Breast epithelium (tissue), 4 donors: Measurements from ENCODE around the gene IQCB1. TPM values are rescaled to one million over a fixed set of nuclear protein-coding genes. Genes with fewer than 3 reads are reported as not detected.

ENCODE experiments used
- DNase-seq, 2 donors: peaks; one replicate each; pipeline ENCODE4 v3.0.0-alpha.2; 2019; ENCODE audit warnings: low spot score in 2 of 2
- H3K27ac ChIP-seq, 2 donors: fragments of 200-600 bp; sonication (generic) in 1 of 2; one replicate each; pipeline ENCODE4 v1.5.1; 2016 to 2019; ENCODE audit warnings: mild to moderate bottlenecking in 1 of 2
- H3K27me3 ChIP-seq, 2 donors: fragments of 200-600 bp; sonication (generic) in 1 of 2; one replicate each; pipeline versions ENCODE4 v1.5.1 to v1.6.0; 2017 to 2019; ENCODE audit warnings: control low read depth in 1 of 2, mild to moderate bottlenecking in 1 of 2
- H3K36me3 ChIP-seq: fragments of 200-600 bp; one replicate; pipeline ENCODE4 v1.5.1; 2019
- H3K4me1 ChIP-seq, 2 donors: fragments of 200-600 bp; sonication (generic); one replicate each; pipeline ENCODE4 v1.5.1; 2016 to 2019; ENCODE audit warnings: control low read depth in 1 of 2
- H3K4me3 ChIP-seq, 3 donors: fragments of 200-600 bp; sonication (generic); 1 replicate in 2 of 3; 2 replicates in 1 of 3; pipeline ENCODE4 v1.5.1; 2016 to 2019; ENCODE audit warnings: mild to moderate bottlenecking in 3 of 3, moderate library complexity in 2 of 3
- H3K9me3 ChIP-seq, 2 donors: fragments of 200-600 bp; sonication (generic) in 1 of 2; one replicate each; pipeline ENCODE4 v1.5.1; 2016 to 2019; ENCODE audit warnings: control low read depth in 1 of 2
- CTCF ChIP-seq, 3 donors: fragments of 450-650 bp; IDR thresholded peaks; one replicate each; pipeline ENCODE4 v1.5.1; 2016 to 2017; ENCODE audit warnings: antibody characterized with exemption in 3 of 3, mild to moderate bottlenecking in 3 of 3, moderate library complexity in 3 of 3
- POLR2A ChIP-seq: fragments of 450-650 bp; IDR thresholded peaks from one replicate; pipeline ENCODE4 v1.6.1; 2016; ENCODE audit warnings: antibody characterized with exemption, mild to moderate bottlenecking, moderate library complexity
- POLR2AphosphoS5 ChIP-seq, 3 donors: sonication (generic); formaldehyde crosslinking; IDR thresholded peaks; one replicate each; pipeline ENCODE4 v1.6.1; 2017; ENCODE audit warnings: antibody characterized with exemption in 3 of 3
- intact Hi-C: fragments of 100-400 bp; cut with DNase I; formaldehyde crosslinking; loops from one replicate; pipeline ENCODE4 v1.15.1; 2023; ENCODE audit warnings: low total_unique reads
- total RNA-seq, 3 donors: library from RNA; depleted of rRNA; stranded (reverse); fragments of >200 nt; gene quantifications; one replicate each; pipeline ENCODE4 v1.1.0, GENCODE V29; 2016

The IQCB1 gene
- total RNA-seq, 3 donors from 2014 or later = 17.9 to 54.6 (median 28.8) TPM

- Histone ChIP-seq H3K27ac (no peak overlapping the region), H3K4me3 (no peak overlapping the region), H3K36me3 (no peaks in the 10 kb centered on the region), H3K27me3 (no peaks in the 10 kb centered on the region), H3K9me3 (no peaks in the 10 kb centered on the region), H3K4me1 (no peaks in the 10 kb centered on the region)
- no peak for DNase-seq
- TF ChIP-seq POLR2AphosphoS5 (IDR thresholded peaks at IDR 0.05) (no peak), POLR2A (no peak), CTCF (IDR thresholded peaks at IDR 0.05) (no peak)
- intact Hi-C loops = no loop called here
These were observed 76.9 kb downstream of the IQCB1 start for GRCh38 chr3:121757812-121758545.

- no peaks in the 10 kb centered on the region for H3K4me1 ChIP-seq
- no peaks in the 10 kb centered on the region for H3K36me3 ChIP-seq
- DNase-seq = no peak
- H3K27ac ChIP-seq = no peak overlapping the region
- H3K27me3 ChIP-seq = no peaks in the 10 kb centered on the region
- intact Hi-C loops = no loop called here
- no peak for TF ChIP-seq CTCF (IDR thresholded peaks at IDR 0.05)
- TF ChIP-seq POLR2A = no peak
- no peak for TF ChIP-seq POLR2AphosphoS5 (IDR thresholded peaks at IDR 0.05)
- no peaks in the 10 kb centered on the region for H3K9me3 ChIP-seq
- no peak overlapping the region for H3K4me3 ChIP-seq
These were observed 77.6 kb downstream of the IQCB1 start for GRCh38 chr3:121757087-121757811.

- Histone ChIP-seq H3K4me3 (no peak overlapping the region), H3K27me3 (no peaks in the 10 kb centered on the region), H3K4me1 (peaks cover 0 to 10% of the 10 kb centered on the region in 2 donors), H3K27ac (no peak overlapping the region), H3K9me3 (no peaks in the 10 kb centered on the region), H3K36me3 (no peaks in the 10 kb centered on the region)
- intact Hi-C loops = no loop called here
- no peak for TF ChIP-seq CTCF (IDR thresholded peaks at IDR 0.05)
- TF ChIP-seq POLR2A = no peak
- no peak for TF ChIP-seq POLR2AphosphoS5 (IDR thresholded peaks at IDR 0.05)
- no peak for DNase-seq
These were observed 82.1 kb downstream of the IQCB1 start for GRCh38 chr3:121752772-121753171.

- intact Hi-C loops = no loop called here
- no peak overlapping the region for H3K4me3 ChIP-seq
These were observed 82.6 kb downstream of the IQCB1 start for GRCh38 chr3:121752261-121752660.

GRCh38 chr3:121750087-121750415 lies 84.8 kb downstream of the IQCB1 start:
- Histone ChIP-seq H3K36me3 (no peaks in the 10 kb centered on the region), H3K4me3 (peak overlapping the region; percentile 75 to 89 (median 86)), H3K4me1 (peaks cover 0 to 17% of the 10 kb centered on the region in 2 donors), H3K27ac (peak overlapping the region; percentile 86 to 99), H3K27me3 (no peaks in the 10 kb centered on the region), H3K9me3 (no peaks in the 10 kb centered on the region)
- no peak for DNase-seq
- intact Hi-C loops = loop anchor here (2.0 kb wide), 1 partner anchor 51 kb away; no protein-coding TSS in a partner anchor
- TF ChIP-seq CTCF (IDR thresholded peaks at IDR 0.05) (no peak), POLR2A (no peak)

More at GRCh38 chr3:121752261-121752660, 82.6 kb downstream of the IQCB1 start:
- no peak for TF ChIP-seq POLR2AphosphoS5 (IDR thresholded peaks at IDR 0.05)
- Histone ChIP-seq H3K27me3 (no peaks in the 10 kb centered on the region), H3K9me3 (no peaks in the 10 kb centered on the region), H3K4me1 (peaks cover 0 to 15% of the 10 kb centered on the region in 2 donors), H3K27ac (no peak overlapping the region), H3K36me3 (no peaks in the 10 kb centered on the region)
- DNase-seq = no peak
